HG03039 (cell line): ENCODE data around the gene GPN2.

Experiments
- ATAC-seq: cut with Tn5 transposase; IDR thresholded peaks from one replicate; pipeline ENCODE4 v1.9.1; 2021; ENCODE audit warnings: mild to moderate bottlenecking, moderate library complexity; ENCODE audit not compliant: unreplicated experiment

Gene GPN2

GRCh38 chr1:26833432-26834405 is 56.4 kb downstream of the GPN2 start:
- peak; percentile 73 for ATAC-seq

- no peak for ATAC-seq
Measured at GRCh38 chr1:26832249-26832960, 57.7 kb downstream of the GPN2 start.

GRCh38 chr1:26831546-26832248 is 58.4 kb downstream of the GPN2 start:
- ATAC-seq: no peak

GRCh38 chr1:26831059-26831458 is 59.0 kb downstream of the GPN2 start:
- no peak for ATAC-seq

- ATAC-seq: no peak
Measured at GRCh38 chr1:26829184-26829911, 60.7 kb downstream of the GPN2 start.

GRCh38 chr1:26828411-26828991 is 61.6 kb downstream of the GPN2 start:
- ATAC-seq: no peak

- ATAC-seq: no peak
Measured at GRCh38 chr1:26827663-26828062, 62.4 kb downstream of the GPN2 start.

- no peak for ATAC-seq
Measured at GRCh38 chr1:26827106-26827604, 62.9 kb downstream of the GPN2 start.

GRCh38 chr1:26826261-26827105 is 63.6 kb downstream of the GPN2 start, which contains the start of gene ZDHHC18:
TSS of gene ZDHHC18 (plus strand) at chr1:26826688. CDS start at chr1:26826805, 117 bp downstream.
- peak; percentile 72 for ATAC-seq
